ENCODE measurements around the gene MRS2.

- TF ChIP-seq CTCF (IDR thresholded peaks at IDR 0.05; ENCODE audit: insufficient read depth, low read length, poor library complexity, severe bottlenecking), result no peak
- TF ChIP-seq EZH2phosphoT487 (conservative IDR thresholded peaks at IDR 0.05; ENCODE audit: low read length), result no peak
Measured at GRCh38 chr6:24428615-24429014, 25.9 kb downstream of the MRS2 start.

Data from SU-DHL-6 (cell line).